Testis (tissue), 2 donors: Measurements from ENCODE around the gene CERS2.

ENCODE experiments used
- POLR2A ChIP-seq: fragments of 450-650 bp; IDR thresholded peaks from one replicate; pipeline ENCODE4 v1.6.1; 2017; ENCODE audit warnings: antibody characterized with exemption, mild to moderate bottlenecking, moderate library complexity
- TF ChIP-seq, protein P1 (sequence below), 3 experiments: fragments of 450-650 bp in 2 of 3; fragments of 200-600 bp in 1 of 3; sonication (generic) in 1 of 3; IDR thresholded peaks; one replicate each; pipeline ENCODE4 v1.5.1; 2016 to 2019; ENCODE audit warnings: antibody characterized with exemption in 3 of 3, mild to moderate bottlenecking in 2 of 3, moderate library complexity in 1 of 3

DNA sequence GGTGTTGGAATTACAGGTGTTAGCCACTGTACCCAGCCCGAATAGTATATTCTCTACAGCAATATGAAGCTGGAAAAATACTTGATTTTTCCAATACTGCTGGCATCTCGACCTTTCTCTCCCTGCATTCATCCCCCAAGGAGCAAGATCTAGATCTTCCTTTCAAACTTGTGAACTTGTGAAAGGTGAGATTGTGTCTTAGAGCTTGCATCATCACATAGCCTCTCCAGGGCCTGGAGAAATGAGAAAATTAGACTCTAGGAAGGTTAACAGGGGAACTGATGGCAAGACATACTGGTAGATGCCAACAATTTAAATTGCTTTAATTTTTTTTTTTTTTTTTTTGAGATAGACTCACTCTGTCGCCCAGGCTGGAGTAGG, 35.7 kb upstream of the CERS2 start:
- TF ChIP-seq, protein P1, sequence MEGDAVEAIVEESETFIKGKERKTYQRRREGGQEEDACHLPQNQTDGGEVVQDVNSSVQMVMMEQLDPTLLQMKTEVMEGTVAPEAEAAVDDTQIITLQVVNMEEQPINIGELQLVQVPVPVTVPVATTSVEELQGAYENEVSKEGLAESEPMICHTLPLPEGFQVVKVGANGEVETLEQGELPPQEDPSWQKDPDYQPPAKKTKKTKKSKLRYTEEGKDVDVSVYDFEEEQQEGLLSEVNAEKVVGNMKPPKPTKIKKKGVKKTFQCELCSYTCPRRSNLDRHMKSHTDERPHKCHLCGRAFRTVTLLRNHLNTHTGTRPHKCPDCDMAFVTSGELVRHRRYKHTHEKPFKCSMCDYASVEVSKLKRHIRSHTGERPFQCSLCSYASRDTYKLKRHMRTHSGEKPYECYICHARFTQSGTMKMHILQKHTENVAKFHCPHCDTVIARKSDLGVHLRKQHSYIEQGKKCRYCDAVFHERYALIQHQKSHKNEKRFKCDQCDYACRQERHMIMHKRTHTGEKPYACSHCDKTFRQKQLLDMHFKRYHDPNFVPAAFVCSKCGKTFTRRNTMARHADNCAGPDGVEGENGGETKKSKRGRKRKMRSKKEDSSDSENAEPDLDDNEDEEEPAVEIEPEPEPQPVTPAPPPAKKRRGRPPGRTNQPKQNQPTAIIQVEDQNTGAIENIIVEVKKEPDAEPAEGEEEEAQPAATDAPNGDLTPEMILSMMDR (IDR thresholded peaks at IDR 0.05): no peak
- TF ChIP-seq POLR2A: no peak
